H1 (cell line): Measurements from ENCODE around the gene MPST. TPM values are rescaled to one million over a fixed set of nuclear protein-coding genes. Genes with fewer than 3 reads are reported as not detected.
A peak's percentile ranks its signal among the peaks of the same experiment; 100 is the strongest.

Experiments used
- CTCF ChIA-PET: fragments of 300-600 bp; sonication (Branson Sonifier 250); formaldehyde crosslinking; loops from one replicate; lab custom pipeline; 2021; ENCODE audit not compliant: partially characterized antibody; lab: Charles Lee
- POLR2A ChIA-PET: fragments of 300-600 bp; sonication (Branson Sonifier 250); formaldehyde crosslinking; loops from one replicate; lab custom pipeline; 2021; ENCODE audit warnings: inconsistent platforms; ENCODE audit not compliant: partially characterized antibody; lab: Charles Lee
- DNase-seq, 2 experiments: peaks; one replicate each; pipeline versions ENCODE4 v3.0.0 to v3.0.0-alpha.2; 2010 to 2022; ENCODE audit warnings: low spot score in 2 of 2, low read depth in 1 of 2, mixed read lengths in 1 of 2
- FAIRE-seq: peaks from 2 replicates; lab custom pipeline; 2011; peaks lifted over from hg19 to GRCh38; lab: Jason Lieb, UNC
- H2AFZ ChIP-seq: 2 replicates; pipeline ENCODE4 v1.8.1; 2012; ENCODE audit warnings: low read length, inconsistent platforms
- H2AK5ac ChIP-seq: 2 replicates; pipeline ENCODE4 v1.6.1; 2013; ENCODE audit warnings: low read depth, low read length
- H2BK120ac ChIP-seq: replicated peaks from 2 replicates; pipeline ENCODE3; 2013; ENCODE audit warnings: low read depth, low read length, inconsistent platforms
- H2BK12ac ChIP-seq: 2 replicates; pipeline ENCODE4 v1.6.1; 2013; ENCODE audit warnings: low read depth, low read length
- H2BK15ac ChIP-seq: 2 replicates; pipeline ENCODE4 v1.6.1; 2013; ENCODE audit warnings: low read length
- H2BK20ac ChIP-seq: 2 replicates; pipeline ENCODE4 v1.6.1; 2013; ENCODE audit warnings: low read length
- H2BK5ac ChIP-seq: 2 replicates; pipeline ENCODE4 v1.6.1; 2013; ENCODE audit warnings: low read depth, low read length
- H3K14ac ChIP-seq: 2 replicates; pipeline ENCODE4 v1.6.1; 2013; ENCODE audit warnings: inconsistent platforms; ENCODE audit not compliant: insufficient read length
- H3K18ac ChIP-seq: 2 replicates; pipeline ENCODE4 v1.6.1; 2013; ENCODE audit warnings: low read length; ENCODE audit errors: extremely low read depth
- H3K23ac ChIP-seq: 2 replicates; pipeline ENCODE4 v1.6.1; 2013; ENCODE audit warnings: inconsistent platforms; ENCODE audit not compliant: insufficient read length
- H3K23me2 ChIP-seq: 2 replicates; pipeline ENCODE4 v1.6.1; 2013; ENCODE audit warnings: low read depth, low read length
- H3K27ac ChIP-seq: 2 replicates; pipeline ENCODE4 v1.6.1; 2011; ENCODE audit warnings: low read depth, low read length, inconsistent platforms
- H3K27me3 ChIP-seq, 4 experiments: replicated peaks in 1 of 4; 1 replicate in 1 of 4; 2 replicates in 3 of 4; pipeline versions ENCODE4 v1.6.1 to v1.8.1; 2011 to 2013; ENCODE audit warnings: low read length in 3 of 4, mild to moderate bottlenecking in 3 of 4, inconsistent platforms in 2 of 4, mixed read lengths in 2 of 4, moderate library complexity in 1 of 4; ENCODE audit not compliant: control insufficient read depth in 3 of 4, insufficient read depth in 3 of 4; ENCODE audit errors: extremely low read depth in 1 of 4
- H3K36me3 ChIP-seq, 4 experiments: 2 replicates each; pipeline versions ENCODE4 v1.6.1 to v1.8.1; 2011 to 2013; ENCODE audit warnings: mild to moderate bottlenecking in 4 of 4, low read length in 3 of 4, moderate library complexity in 2 of 4, control low read depth in 1 of 4, inconsistent platforms in 1 of 4; ENCODE audit not compliant: insufficient read depth in 4 of 4, control insufficient read depth in 2 of 4
- H3K4ac ChIP-seq: replicated peaks from 2 replicates; pipeline ENCODE3; 2013; ENCODE audit warnings: low read length, low read depth, mixed read lengths, inconsistent platforms; ENCODE audit not compliant: insufficient read length
- H3K4me1 ChIP-seq, 4 experiments: replicated peaks in 1 of 4; 1 replicate in 1 of 4; 2 replicates in 3 of 4; pipeline versions ENCODE4 v1.6.1 to v1.8.1; 2011 to 2013; ENCODE audit warnings: low read length in 3 of 4, inconsistent platforms in 2 of 4, mixed read lengths in 1 of 4; ENCODE audit not compliant: insufficient read depth in 4 of 4, control insufficient read depth in 3 of 4
- H3K4me2 ChIP-seq, 2 experiments: 2 replicates each; pipeline versions ENCODE4 v1.6.1 to v1.8.1; 2011 to 2013; ENCODE audit warnings: low read depth in 2 of 2, low read length in 2 of 2, control low read depth in 1 of 2, inconsistent platforms in 1 of 2, mild to moderate bottlenecking in 1 of 2; ENCODE audit not compliant: insufficient read depth in 1 of 2
- H3K4me3 ChIP-seq, 4 experiments: fragments of 200-600, 300-600 bp in 1 of 4; sonication (generic), shearing (Covaris generic), sonication (Bioruptor Twin) in 1 of 4; 2 replicates each; pipeline versions ENCODE4 v1.5.1 to v1.8.1; 2011 to 2016; ENCODE audit warnings: low read length in 4 of 4, low read depth in 3 of 4, control low read depth in 2 of 4, inconsistent platforms in 2 of 4, mild to moderate bottlenecking in 2 of 4, mixed read lengths in 1 of 4, moderate library complexity in 1 of 4; ENCODE audit not compliant: insufficient read depth in 2 of 4; ENCODE audit errors: extremely low read depth in 1 of 4
- H3K56ac ChIP-seq: replicated peaks from 2 replicates; pipeline ENCODE3; 2013; ENCODE audit warnings: low read depth, mild to moderate bottlenecking, mixed read lengths, low read length, inconsistent platforms; ENCODE audit not compliant: insufficient read length
- H3K79me1 ChIP-seq: 2 replicates; pipeline ENCODE4 v1.6.1; 2013; ENCODE audit warnings: low read depth, low read length, control low read depth
- H3K79me2 ChIP-seq, 2 experiments: 2 replicates each; pipeline versions ENCODE4 v1.6.1 to v1.8.1; 2012 to 2013; ENCODE audit warnings: low read length in 2 of 2, mild to moderate bottlenecking in 2 of 2, inconsistent platforms in 1 of 2; ENCODE audit not compliant: insufficient read depth in 2 of 2, control insufficient read depth in 1 of 2
- H3K9ac ChIP-seq, 4 experiments: replicated peaks in 1 of 4; 1 replicate in 1 of 4; 2 replicates in 3 of 4; pipeline versions ENCODE4 v1.6.1 to v1.8.1; 2011 to 2013; ENCODE audit warnings: low read depth in 3 of 4, low read length in 3 of 4, control low read depth in 2 of 4, mild to moderate bottlenecking in 2 of 4, moderate library complexity in 2 of 4, inconsistent platforms in 1 of 4; ENCODE audit errors: extremely low read depth in 1 of 4
- H3K9me3 ChIP-seq, 2 experiments: 2 replicates each; pipeline versions ENCODE4 v1.6.1 to v1.8.1; 2012 to 2013; ENCODE audit warnings: mild to moderate bottlenecking in 2 of 2, moderate library complexity in 2 of 2, control low read depth in 1 of 2, inconsistent platforms in 1 of 2, low read depth in 1 of 2, low read length in 1 of 2, mixed read lengths in 1 of 2; ENCODE audit not compliant: insufficient read depth in 2 of 2
- H4K20me1 ChIP-seq, 2 experiments: replicated peaks in 1 of 2; 2 replicates each; pipeline versions ENCODE3 to v1.8.1; 2011 to 2013; ENCODE audit warnings: inconsistent platforms in 2 of 2, low read length in 2 of 2, mild to moderate bottlenecking in 1 of 2; ENCODE audit not compliant: insufficient read depth in 2 of 2, control insufficient read depth in 1 of 2
- H4K5ac ChIP-seq: 2 replicates; pipeline ENCODE4 v1.6.1; 2013; ENCODE audit warnings: low read length, low read depth, mixed read lengths, inconsistent platforms; ENCODE audit not compliant: insufficient read length
- H4K8ac ChIP-seq: 2 replicates; pipeline ENCODE4 v1.8.0; 2013; ENCODE audit warnings: mild to moderate bottlenecking, moderate library complexity, low read length, inconsistent platforms; ENCODE audit not compliant: insufficient read depth; ENCODE audit errors: extremely low read depth
- H4K91ac ChIP-seq: replicated peaks from 2 replicates; pipeline ENCODE3; 2013; ENCODE audit warnings: low read length, mixed read lengths, inconsistent platforms; ENCODE audit not compliant: insufficient read length
- ATF3 ChIP-seq: IDR thresholded peaks from 2 replicates; pipeline ENCODE4 v1.6.1; 2011; ENCODE audit warnings: low read depth, mild to moderate bottlenecking, low read length; ENCODE audit not compliant: insufficient read depth
- CBX5 ChIP-seq: fragments of 300-800, 300-1000 bp; sonication (generic); IDR thresholded peaks from 2 replicates; pipeline ENCODE4 v1.7.1; 2016; ENCODE audit warnings: antibody characterized with exemption, low read length, low read depth
- CBX8 ChIP-seq: fragments of 300-800, 300-1000 bp; sonication (generic); IDR thresholded peaks from 2 replicates; pipeline ENCODE4 v1.7.1; 2016; ENCODE audit warnings: low read depth, low read length, borderline replicate concordance
- EGR1 ChIP-seq: IDR thresholded peaks from 2 replicates; pipeline ENCODE4 v1.6.1; 2011; ENCODE audit warnings: low read depth, low read length, borderline replicate concordance
- EZH2 ChIP-seq: fragments of 200-600 bp; sonication (generic); IDR thresholded peaks from 2 replicates; pipeline ENCODE4 v1.7.1; 2012; ENCODE audit warnings: low read depth, mild to moderate bottlenecking, moderate library complexity, low read length, inconsistent platforms; ENCODE audit not compliant: severe bottlenecking
- GTF2F1 ChIP-seq: IDR thresholded peaks from 2 replicates; pipeline ENCODE4 v1.6.1; 2012; ENCODE audit warnings: low read depth, low read length, improper control_type of control experiment, borderline replicate concordance
- RAD21 ChIP-seq, 2 experiments: IDR thresholded peaks in 1 of 2; conservative IDR thresholded peaks in 1 of 2; 2 replicates each; pipeline ENCODE4 v1.6.1; 2011; ENCODE audit warnings: low read depth in 2 of 2, low read length in 2 of 2, improper control_type of control experiment in 1 of 2, inconsistent platforms in 1 of 2, mild to moderate bottlenecking in 1 of 2, moderate library complexity in 1 of 2
- SIN3A ChIP-seq, 2 experiments: IDR thresholded peaks in 1 of 2; conservative IDR thresholded peaks in 1 of 2; 2 replicates each; pipeline ENCODE4 v1.6.1; 2011 to 2012; ENCODE audit warnings: low read length in 2 of 2, improper control_type of control experiment in 1 of 2, low read depth in 1 of 2, mild to moderate bottlenecking in 1 of 2
- SP1 ChIP-seq: IDR thresholded peaks from 2 replicates; pipeline ENCODE4 v1.6.1; 2011; ENCODE audit warnings: low read depth, low read length
- WGBS, 2 experiments: shearing (Covaris generic) in 1 of 2; methylation state at CpG; one replicate each; pipeline versions ENCODE4 v1.1.6 to v1.1.7; 2013 to 2015; ENCODE audit warnings: low lambda C conversion rate in 2 of 2, mixed read lengths in 2 of 2, inconsistent platforms in 1 of 2, low coverage in 1 of 2, missing lambda C conversion rate in 1 of 2; ENCODE audit not compliant: insufficient replicate concordance in 2 of 2, insufficient coverage in 1 of 2, insufficient read length in 1 of 2; ENCODE audit errors: extremely low coverage in 1 of 2, missing lambda C conversion rate in 1 of 2; 5-methylcytosine and 5-hydroxymethylcytosine counted together
- polyA plus RNA-seq, 7 experiments: library from polyadenylated mRNA; depleted of rRNA in 3 of 7; stranded (reverse) in 5 of 7; unstranded in 2 of 7; fragments of >200 nt in 5 of 7; fragments of 200-250 nt in 2 of 7; gene quantifications; 1 replicate in 5 of 7; 2 replicates in 1 of 7; 4 replicates in 1 of 7; pipeline versions ENCODE4 v1.2.1 to v1.2.3, GENCODE V29; 2011 to 2013; ENCODE audit warnings: missing spikeins in 2 of 7, mixed read lengths in 2 of 7
- total RNA-seq: library from RNA; stranded (reverse); fragmentation: NEBNext Ultra II Directional; extraction: Animal tissue kit (Norgen Biotek cat#: 25700); gene quantifications from 2 replicates; pipeline ENCODE4 v1.2.1, GENCODE V29; 2021
- TF ChIP-seq, protein P1 (sequence below): IDR thresholded peaks from 2 replicates; pipeline ENCODE4 v1.6.1; 2012; ENCODE audit warnings: inconsistent platforms
- TF ChIP-seq, protein P2 (sequence below): IDR thresholded peaks from 2 replicates; pipeline ENCODE4 v1.6.1; 2011; ENCODE audit warnings: low read length, improper control_type of control experiment

Gene MPST
- total and polyA plus RNA-seq, 2 of the 8 experiments (the other 6 are each of a cell fraction or from before 2014, with no cell fraction given): 86.0 to 124 TPM

DNA sequence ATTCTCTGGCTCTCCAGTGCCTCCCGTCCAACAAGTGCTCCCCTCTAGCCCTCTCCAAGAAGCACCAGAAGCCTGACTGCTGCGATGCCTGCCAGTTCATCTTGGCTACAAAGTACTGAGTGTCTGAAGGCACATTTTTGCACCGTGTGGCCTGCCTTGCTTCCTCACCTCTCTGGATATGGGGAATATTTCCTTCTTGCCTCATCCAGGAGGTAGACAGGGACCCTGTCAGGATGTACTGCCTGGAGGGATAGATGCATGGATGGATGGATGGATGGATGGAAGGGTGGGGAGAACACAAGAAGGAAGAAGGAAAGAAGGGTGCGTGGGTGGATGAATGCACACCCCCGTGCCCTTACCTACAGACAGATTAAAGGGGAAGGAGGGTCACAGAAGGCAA lies 59.6 kb downstream of the MPST start:
- H3K4ac ChIP-seq: no peak overlapping the region
- no peak for FAIRE-seq
- no peak for DNase-seq
- H4K20me1 ChIP-seq: peaks cover 0 to 2% of the 10 kb centered on the region in 2 experiments
- H2BK20ac ChIP-seq: no peak overlapping the region
- no peak overlapping the region for H3K4me2 ChIP-seq
- no peak overlapping the region for H4K8ac ChIP-seq
- H3K36me3 ChIP-seq: no peaks in the 10 kb centered on the region
- H3K9ac ChIP-seq: no peak overlapping the region; a peak in 1 of 7 replicates
- ChIA-PET CTCF (interaction anchor here (0.8 to 2.6 kb wide), 13 partner anchors 9 to 118 kb away, joined by 3 to 24 read pairs (median 3); no protein-coding TSS in a partner anchor), POLR2A (interaction anchor here (1.5 kb wide), 1 partner anchor 9 kb away, joined by 4 read pairs; no protein-coding TSS in a partner anchor)
- no peaks in the 10 kb centered on the region for H3K79me1 ChIP-seq
- H3K9me3 ChIP-seq: no peaks in the 10 kb centered on the region
- no peak overlapping the region for H4K5ac ChIP-seq
- H2BK5ac ChIP-seq: no peak overlapping the region
- WGBS, 2 experiments: 77% methylated on average over 4 of the region's 5 CpGs; no CpG with 5 or more reads in 1 of the 2 experiments
- H4K91ac ChIP-seq: no peak overlapping the region
- no peak overlapping the region for H2AFZ ChIP-seq
- peaks cover 0 to 24% (median 13%) of the 10 kb centered on the region in 4 experiments; a peak in 5 of 7 replicates for H3K27me3 ChIP-seq
- H3K4me3 ChIP-seq: no peak overlapping the region
- H3K79me2 ChIP-seq: no peaks in the 10 kb centered on the region
- H2BK12ac ChIP-seq: no peak overlapping the region
- no peak overlapping the region for H3K18ac ChIP-seq
- peak overlapping the region; percentile 25 for H2AK5ac ChIP-seq
- H2BK120ac ChIP-seq: no peak overlapping the region
- no peak overlapping the region for H3K14ac ChIP-seq
- H3K4me1 ChIP-seq: peaks cover 0 to 3% (median under 1%) of the 10 kb centered on the region in 4 experiments; a peak in 3 of 7 replicates
- H3K23me2 ChIP-seq: no peaks in the 10 kb centered on the region
- H3K27ac ChIP-seq: no peak overlapping the region
- H2BK15ac ChIP-seq: no peak overlapping the region
- no peak overlapping the region for H3K23ac ChIP-seq
- H3K56ac ChIP-seq: no peak overlapping the region
- TF ChIP-seq GTF2F1 (no peak), EZH2 (no peak), SIN3A (conservative IDR thresholded peaks at IDR 0.05 in 1 of 2, IDR thresholded peaks at IDR 0.05 in 1 of 2; ENCODE audit: low read depth in 1 of 2, low read length in 2 of 2) (no peak), CBX5 (no peak), SP1 (no peak), CBX8 (no peak), RAD21 (IDR thresholded peaks at IDR 0.05 in 1 of 2, conservative IDR thresholded peaks at IDR 0.05 in 1 of 2; ENCODE audit: low read depth in 2 of 2, low read length in 2 of 2) (no peak), EGR1 (no peak), ATF3 (no peak)
- TF ChIP-seq, protein P1, sequence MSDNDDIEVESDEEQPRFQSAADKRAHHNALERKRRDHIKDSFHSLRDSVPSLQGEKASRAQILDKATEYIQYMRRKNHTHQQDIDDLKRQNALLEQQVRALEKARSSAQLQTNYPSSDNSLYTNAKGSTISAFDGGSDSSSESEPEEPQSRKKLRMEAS: no peak
- TF ChIP-seq, protein P2, sequence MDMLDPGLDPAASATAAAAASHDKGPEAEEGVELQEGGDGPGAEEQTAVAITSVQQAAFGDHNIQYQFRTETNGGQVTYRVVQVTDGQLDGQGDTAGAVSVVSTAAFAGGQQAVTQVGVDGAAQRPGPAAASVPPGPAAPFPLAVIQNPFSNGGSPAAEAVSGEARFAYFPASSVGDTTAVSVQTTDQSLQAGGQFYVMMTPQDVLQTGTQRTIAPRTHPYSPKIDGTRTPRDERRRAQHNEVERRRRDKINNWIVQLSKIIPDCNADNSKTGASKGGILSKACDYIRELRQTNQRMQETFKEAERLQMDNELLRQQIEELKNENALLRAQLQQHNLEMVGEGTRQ: no peak
